SU-DHL-6 (cell line): ENCODE data around the gene CCNY.

Source experiments
- H2AFZ ChIP-seq: fragments of 200-600 bp; sonication (generic); 2 replicates; pipeline ENCODE4 v1.6.1; 2014; ENCODE audit warnings: low read depth, mild to moderate bottlenecking, moderate library complexity, mixed read lengths, antibody characterized with exemption, low read length; ENCODE audit not compliant: severe bottlenecking
- H3F3A ChIP-seq: fragments of 200-600 bp; shearing (Covaris generic); 2 replicates; pipeline ENCODE4 v1.6.0; 2016; ENCODE audit warnings: antibody characterized with exemption, mild to moderate bottlenecking; ENCODE audit not compliant: insufficient read depth
- H3K27ac ChIP-seq: fragments of 200-600 bp; sonication (generic); 2 replicates; pipeline ENCODE4 v1.5.1; 2016; ENCODE audit warnings: low read depth, mild to moderate bottlenecking, low read length, moderate library complexity, mixed read lengths
- H3K27me3 ChIP-seq: fragments of 200-600 bp; sonication (generic), shearing (Covaris generic); 2 replicates; pipeline ENCODE4 v1.6.0; 2014; ENCODE audit warnings: mild to moderate bottlenecking, low read length
- H3K36me3 ChIP-seq: fragments of 200-600 bp; sonication (generic); 2 replicates; pipeline ENCODE4 v1.6.1; 2014; ENCODE audit warnings: mild to moderate bottlenecking, low read length, mixed read lengths
- H3K4me2 ChIP-seq: fragments of 300-600, 200-600 bp; shearing (Covaris generic), sonication (generic); 2 replicates; pipeline ENCODE4 v1.6.0; 2014; ENCODE audit warnings: low read length, low read depth, mild to moderate bottlenecking; ENCODE audit not compliant: poor library complexity, severe bottlenecking
- H3K4me3 ChIP-seq: fragments of 200-600 bp; sonication (generic); 2 replicates; pipeline ENCODE4 v1.5.1; 2014; ENCODE audit warnings: antibody characterized with exemption, low read length, mild to moderate bottlenecking, mixed read lengths; ENCODE audit not compliant: insufficient read depth, poor library complexity, severe bottlenecking
- H3K79me2 ChIP-seq: fragments of 200-600 bp; sonication (generic); 2 replicates; pipeline ENCODE4 v1.6.1; 2014; ENCODE audit warnings: mild to moderate bottlenecking, low read length, moderate library complexity; ENCODE audit not compliant: insufficient read depth
- H3K9ac ChIP-seq: fragments of 200-600 bp; sonication (generic); 2 replicates; pipeline ENCODE4 v1.7.0; 2014; ENCODE audit warnings: mild to moderate bottlenecking, low read length
- H3K9me2 ChIP-seq: fragments of 200-600 bp; sonication (generic); replicated peaks from 2 replicates; pipeline ENCODE4 v1.6.1; 2014; ENCODE audit warnings: low read length; ENCODE audit not compliant: insufficient read depth
- H3K9me3 ChIP-seq: fragments of 200-600 bp; sonication (generic); 2 replicates; pipeline ENCODE4 v1.6.1; 2014; ENCODE audit warnings: low read length, mixed read lengths; ENCODE audit not compliant: insufficient read depth
- H4K20me1 ChIP-seq: fragments of 200-600 bp; sonication (generic); 2 replicates; pipeline ENCODE4 v1.6.1; 2014; ENCODE audit warnings: low read depth, mild to moderate bottlenecking, antibody characterized with exemption, low read length, moderate library complexity, mixed read lengths
- CTCF ChIP-seq: fragments of 200-600 bp; sonication (generic); IDR thresholded peaks from one replicate; pipeline ENCODE4 v1.5.1; 2017; ENCODE audit warnings: antibody characterized with exemption, mild to moderate bottlenecking, low read length, moderate library complexity; ENCODE audit not compliant: insufficient read depth, poor library complexity, severe bottlenecking
- EZH2phosphoT487 ChIP-seq: fragments of 200-600 bp; sonication (generic), shearing (Covaris generic); conservative IDR thresholded peaks from 2 replicates; pipeline ENCODE4 v1.6.1; 2018; ENCODE audit warnings: mild to moderate bottlenecking, antibody characterized with exemption, low read length, moderate library complexity, mixed read lengths

Gene CCNY

DNA sequence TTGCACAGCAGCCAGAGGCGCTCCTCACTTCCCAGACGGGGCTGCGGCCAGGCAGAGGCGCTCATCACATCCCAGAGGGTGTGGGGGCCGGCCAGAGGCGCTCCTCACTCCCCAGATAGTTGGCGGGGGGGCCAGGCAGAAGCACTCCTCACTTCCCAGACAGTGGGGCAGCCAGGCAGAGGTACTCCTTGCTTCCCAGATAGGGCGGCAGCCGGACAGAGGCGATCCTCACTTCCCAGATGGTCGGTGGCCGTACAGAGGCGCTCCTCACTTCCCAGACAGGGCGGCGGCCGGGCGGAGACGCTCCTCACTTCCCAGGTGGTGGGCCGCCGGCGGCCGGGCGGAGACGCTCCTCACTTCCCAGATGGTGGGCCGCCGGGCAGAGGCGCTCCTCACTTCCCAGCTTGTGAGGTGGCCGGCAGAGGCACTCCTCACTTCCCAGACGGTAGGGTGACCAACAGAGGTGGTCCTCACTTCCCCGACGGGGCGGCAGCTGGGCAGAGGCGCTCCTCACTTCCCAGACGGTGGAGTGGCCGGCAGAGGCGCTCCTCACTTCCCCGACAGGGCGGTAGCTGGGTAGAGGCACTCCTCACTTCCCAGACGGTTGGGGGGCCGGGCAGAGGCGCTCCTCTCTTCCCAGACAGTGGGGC is 26.5 kb downstream of the CCNY start:
- H3K4me2 ChIP-seq = no peak overlapping the region
- peaks cover 17% of the 10 kb centered on the region; the same call in 1 of the 2 replicates for H3K79me2 ChIP-seq
- H3K36me3 ChIP-seq = no peaks in the 10 kb centered on the region
- no peak overlapping the region for H3K9ac ChIP-seq
- no peaks in the 10 kb centered on the region for H3K27me3 ChIP-seq
- peaks cover 51% of the 10 kb centered on the region for H4K20me1 ChIP-seq
- no peak overlapping the region for H3K4me3 ChIP-seq
- H3F3A ChIP-seq = no peaks in the 10 kb centered on the region
- no peaks in the 10 kb centered on the region for H3K9me3 ChIP-seq
- H2AFZ ChIP-seq = no peak overlapping the region
- no peaks in the 10 kb centered on the region for H3K9me2 ChIP-seq
- no peak overlapping the region for H3K27ac ChIP-seq
- TF ChIP-seq CTCF (no peak), EZH2phosphoT487 (no peak)

GRCh38 chr10:35363587-35363986 is 27.3 kb downstream of the CCNY start:
- Histone ChIP-seq H3K27ac (no peak overlapping the region), H3K4me2 (no peak overlapping the region), H3K36me3 (no peaks in the 10 kb centered on the region), H3K79me2 (peaks cover 19% of the 10 kb centered on the region; the same call in 1 of the 2 replicates), H3K9me2 (no peaks in the 10 kb centered on the region), H3K9me3 (no peaks in the 10 kb centered on the region), H2AFZ (no peak overlapping the region), H4K20me1 (peaks cover 51% of the 10 kb centered on the region), H3F3A (no peaks in the 10 kb centered on the region), H3K4me3 (no peak overlapping the region), H3K27me3 (no peaks in the 10 kb centered on the region), H3K9ac (no peak overlapping the region)
- no peak for TF ChIP-seq EZH2phosphoT487
- TF ChIP-seq CTCF = no peak

- no peak for TF ChIP-seq EZH2phosphoT487
- no peak for TF ChIP-seq CTCF
- Histone ChIP-seq H3K79me2 (peaks cover 19% of the 10 kb centered on the region; the same call in 1 of the 2 replicates), H2AFZ (no peak overlapping the region), H4K20me1 (peaks cover 49% of the 10 kb centered on the region), H3K4me3 (no peak overlapping the region), H3F3A (no peaks in the 10 kb centered on the region), H3K27me3 (no peaks in the 10 kb centered on the region), H3K9me2 (no peaks in the 10 kb centered on the region), H3K4me2 (no peak overlapping the region), H3K9me3 (no peaks in the 10 kb centered on the region), H3K9ac (no peak overlapping the region), H3K36me3 (no peaks in the 10 kb centered on the region), H3K27ac (no peak overlapping the region)
Observed at GRCh38 chr10:35364808-35365207, 28.5 kb downstream of the CCNY start.
